ENCODE results near the gene S100P. TPM values are rescaled to one million over a fixed set of nuclear protein-coding genes. Genes with fewer than 3 reads are reported as not detected.

S100P gene
- total RNA-seq, 1 donor from 2014 or later, result not detected

DNA sequence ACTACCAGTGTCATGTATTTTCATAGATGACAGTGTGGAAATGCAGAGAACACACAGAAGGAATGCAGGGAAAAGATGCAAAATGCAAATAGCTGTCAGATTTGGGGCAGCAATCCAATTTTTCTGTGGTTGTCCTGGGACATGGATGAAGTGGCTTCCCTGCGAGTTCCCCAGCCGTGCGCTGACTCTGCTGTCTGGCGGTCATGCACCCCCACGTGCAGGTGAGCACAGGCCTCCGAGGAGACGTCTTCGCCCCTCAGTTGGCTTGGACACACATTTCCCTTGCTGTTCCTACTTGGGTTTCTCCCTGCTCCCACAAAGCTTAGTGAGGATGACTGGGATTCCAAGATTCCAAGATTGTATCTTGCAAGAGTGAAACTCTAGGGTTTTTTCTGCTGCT lies 46.7 kb downstream of the S100P start:
- TF ChIP-seq EZH2 (IDR thresholded peaks at IDR 0.05) (no peak), EZH2phosphoT487 (IDR thresholded peaks at IDR 0.05) (no peak)
- TF ChIP-seq, protein P1, sequence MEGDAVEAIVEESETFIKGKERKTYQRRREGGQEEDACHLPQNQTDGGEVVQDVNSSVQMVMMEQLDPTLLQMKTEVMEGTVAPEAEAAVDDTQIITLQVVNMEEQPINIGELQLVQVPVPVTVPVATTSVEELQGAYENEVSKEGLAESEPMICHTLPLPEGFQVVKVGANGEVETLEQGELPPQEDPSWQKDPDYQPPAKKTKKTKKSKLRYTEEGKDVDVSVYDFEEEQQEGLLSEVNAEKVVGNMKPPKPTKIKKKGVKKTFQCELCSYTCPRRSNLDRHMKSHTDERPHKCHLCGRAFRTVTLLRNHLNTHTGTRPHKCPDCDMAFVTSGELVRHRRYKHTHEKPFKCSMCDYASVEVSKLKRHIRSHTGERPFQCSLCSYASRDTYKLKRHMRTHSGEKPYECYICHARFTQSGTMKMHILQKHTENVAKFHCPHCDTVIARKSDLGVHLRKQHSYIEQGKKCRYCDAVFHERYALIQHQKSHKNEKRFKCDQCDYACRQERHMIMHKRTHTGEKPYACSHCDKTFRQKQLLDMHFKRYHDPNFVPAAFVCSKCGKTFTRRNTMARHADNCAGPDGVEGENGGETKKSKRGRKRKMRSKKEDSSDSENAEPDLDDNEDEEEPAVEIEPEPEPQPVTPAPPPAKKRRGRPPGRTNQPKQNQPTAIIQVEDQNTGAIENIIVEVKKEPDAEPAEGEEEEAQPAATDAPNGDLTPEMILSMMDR (IDR thresholded peaks at IDR 0.05), result no peak
- H4K20me1 ChIP-seq (ENCODE audit: low read depth), result no peaks in the 10 kb centered on the region
- H3K4me1 ChIP-seq, result no peaks in the 10 kb centered on the region
- no peak overlapping the region for H3K9ac ChIP-seq
- H3K79me2 ChIP-seq (ENCODE audit: low read depth), result no peaks in the 10 kb centered on the region
- no peaks in the 10 kb centered on the region for H3F3A ChIP-seq (ENCODE audit: low read depth)
- no peak overlapping the region for H3K4me2 ChIP-seq
- no peaks in the 10 kb centered on the region for H3K36me3 ChIP-seq
- peaks cover 2% of the 10 kb centered on the region for H3K27me3 Mint-ChIP-seq (ENCODE audit: insufficient read depth, low read depth)
- no peaks in the 10 kb centered on the region for H3K27me3 ChIP-seq
- H3K4me3 ChIP-seq, result no peak overlapping the region
- no peak overlapping the region for H2AFZ ChIP-seq (replicated peaks)
- H3K4me1 Mint-ChIP-seq, result peaks cover 2% of the 10 kb centered on the region
- H3K4me3 Mint-ChIP-seq, result no peak overlapping the region
- no peak for DNase-seq (ENCODE audit: low spot score)
- peaks cover 11% of the 10 kb centered on the region for H3K9me3 Mint-ChIP-seq
- H3K27ac ChIP-seq, result no peak overlapping the region
- no peaks in the 10 kb centered on the region for H3K36me3 Mint-ChIP-seq
- H3K9me3 ChIP-seq (ENCODE audit: low read depth), result no peaks in the 10 kb centered on the region
- no peak overlapping the region for H3K27ac Mint-ChIP-seq

DNA sequence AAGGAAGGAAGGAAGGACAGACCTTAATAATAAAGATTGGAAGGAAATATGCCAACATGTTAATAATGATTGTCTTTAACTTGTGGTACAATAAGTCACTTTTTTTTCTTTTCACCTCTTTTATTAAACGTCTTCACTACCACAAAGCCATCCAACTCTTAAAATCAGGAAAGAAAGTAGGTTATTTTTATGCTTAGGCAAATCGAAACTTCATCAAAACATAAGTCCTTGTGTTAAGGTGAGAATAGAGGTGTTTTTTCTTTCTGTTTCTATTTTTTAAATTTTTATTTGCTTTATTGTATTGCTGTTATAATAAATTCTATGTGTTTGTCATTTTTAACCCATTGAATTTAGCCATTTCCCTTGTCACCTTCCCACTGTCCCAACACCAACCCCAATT lies 48.8 kb downstream of the S100P start:
- Mint-ChIP-seq H3K36me3 (no peaks in the 10 kb centered on the region), H3K27ac (no peak overlapping the region), H3K4me3 (no peak overlapping the region), H3K27me3 (ENCODE audit: insufficient read depth, low read depth) (peaks cover 4% of the 10 kb centered on the region), H3K9me3 (peaks cover 11% of the 10 kb centered on the region), H3K4me1 (peaks cover 5% of the 10 kb centered on the region)
- no peaks in the 10 kb centered on the region for H3K79me2 ChIP-seq (ENCODE audit: low read depth)
- H2AFZ ChIP-seq (replicated peaks), result no peak overlapping the region
- H4K20me1 ChIP-seq (ENCODE audit: low read depth), result no peaks in the 10 kb centered on the region
- no peaks in the 10 kb centered on the region for H3K4me1 ChIP-seq
- H3K9ac ChIP-seq, result no peak overlapping the region
- no peaks in the 10 kb centered on the region for H3F3A ChIP-seq (ENCODE audit: low read depth)
- H3K36me3 ChIP-seq, result no peaks in the 10 kb centered on the region
- no peak overlapping the region for H3K27ac ChIP-seq
- no peak overlapping the region for H3K4me2 ChIP-seq
- no peak for DNase-seq (ENCODE audit: low spot score)
- H3K27me3 ChIP-seq, result no peaks in the 10 kb centered on the region
- TF ChIP-seq, protein P1 (IDR thresholded peaks at IDR 0.05), result no peak
- TF ChIP-seq EZH2phosphoT487 (IDR thresholded peaks at IDR 0.05) (no peak), EZH2 (IDR thresholded peaks at IDR 0.05) (no peak)
- no peaks in the 10 kb centered on the region for H3K9me3 ChIP-seq (ENCODE audit: low read depth)
- H3K4me3 ChIP-seq, result no peak overlapping the region

DNA sequence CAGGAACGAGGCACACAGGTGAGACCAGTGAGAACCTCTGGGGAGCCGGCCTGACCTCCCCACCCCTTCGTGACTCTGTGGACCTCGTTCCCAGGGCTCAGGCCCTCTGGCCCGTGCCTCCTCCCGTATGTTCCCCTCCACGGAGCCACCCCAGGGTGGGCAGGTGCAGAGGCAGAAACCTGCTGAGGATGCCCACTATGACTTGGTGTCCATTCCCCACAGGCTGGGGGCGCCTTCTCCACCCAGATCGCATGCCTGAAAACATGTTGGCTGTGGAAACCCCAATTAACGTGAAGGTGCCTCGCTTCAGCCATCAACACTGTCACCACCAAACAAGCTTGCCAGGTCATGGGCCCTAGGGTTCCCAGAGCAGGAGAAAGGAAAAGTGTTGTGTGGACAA lies 49.3 kb downstream of the S100P start:
- Histone ChIP-seq H3K9me3 (ENCODE audit: low read depth) (no peaks in the 10 kb centered on the region), H3K27ac (no peak overlapping the region), H3K4me1 (no peaks in the 10 kb centered on the region), H3K27me3 (no peaks in the 10 kb centered on the region), H3F3A (ENCODE audit: low read depth) (no peaks in the 10 kb centered on the region), H3K4me2 (no peak overlapping the region), H3K9ac (no peak overlapping the region), H3K79me2 (ENCODE audit: low read depth) (no peaks in the 10 kb centered on the region), H4K20me1 (ENCODE audit: low read depth) (no peaks in the 10 kb centered on the region), H2AFZ (replicated peaks) (no peak overlapping the region), H3K4me3 (no peak overlapping the region), H3K36me3 (no peaks in the 10 kb centered on the region)
- no peak overlapping the region for H3K4me3 Mint-ChIP-seq
- peaks cover 5% of the 10 kb centered on the region for H3K4me1 Mint-ChIP-seq
- H3K36me3 Mint-ChIP-seq, result no peaks in the 10 kb centered on the region
- no peak overlapping the region for H3K27ac Mint-ChIP-seq
- TF ChIP-seq EZH2 (IDR thresholded peaks at IDR 0.05), result no peak
- no peak for TF ChIP-seq EZH2phosphoT487 (IDR thresholded peaks at IDR 0.05)
- TF ChIP-seq, protein P1 (IDR thresholded peaks at IDR 0.05), result no peak
- DNase-seq (ENCODE audit: low spot score), result no peak
- peaks cover 11% of the 10 kb centered on the region for H3K9me3 Mint-ChIP-seq
- peaks cover 6% of the 10 kb centered on the region for H3K27me3 Mint-ChIP-seq (ENCODE audit: insufficient read depth, low read depth)

Other genes starting within 250 kb of the S100P start
- 2.5 and 3.5 TPM in 2 replicates for gene PPP2R2C, start 221.3 kb upstream of the S100P start, total RNA-seq (ENCODE audit: low replicate concordance)
- gene MAN2B2, start 118.7 kb upstream of the S100P start, total RNA-seq (ENCODE audit: low replicate concordance), result 2.7 and 6.3 TPM in 2 replicates
- 162 and 178 TPM in 2 replicates for gene MRFAP1, start 53.2 kb upstream of the S100P start, total RNA-seq (ENCODE audit: low replicate concordance)
- gene MRFAP1L1, start 16.0 kb downstream of the S100P start, total RNA-seq (ENCODE audit: low replicate concordance), result 90.6 and 141 TPM in 2 replicates
- gene BLOC1S4, start 22.3 kb downstream of the S100P start, total RNA-seq (ENCODE audit: low replicate concordance), result 10.5 and 24.6 TPM in 2 replicates
- gene KIAA0232, start 88.8 kb downstream of the S100P start, total RNA-seq (ENCODE audit: low replicate concordance), result 42.9 and 52.2 TPM in 2 replicates
- gene TBC1D14, start 215.9 kb downstream of the S100P start, total RNA-seq (ENCODE audit: low replicate concordance), result 47.9 and 58.8 TPM in 2 replicates

Data from neural progenitor cell (in vitro differentiated cells).